H1 (cell line): Measurements from ENCODE around the gene CFAP54. TPM values are rescaled to one million over a fixed set of nuclear protein-coding genes. Genes with fewer than 3 reads are reported as not detected.

Experiments used
- CTCF ChIA-PET: fragments of 300-600 bp; sonication (Branson Sonifier 250); formaldehyde crosslinking; loops from one replicate; lab custom pipeline; 2021; ENCODE audit not compliant: partially characterized antibody; lab: Charles Lee
- POLR2A ChIA-PET: fragments of 300-600 bp; sonication (Branson Sonifier 250); formaldehyde crosslinking; loops from one replicate; lab custom pipeline; 2021; ENCODE audit warnings: inconsistent platforms; ENCODE audit not compliant: partially characterized antibody; lab: Charles Lee
- DNase-seq, 2 experiments: peaks; one replicate each; pipeline versions ENCODE4 v3.0.0 to v3.0.0-alpha.2; 2010 to 2022; ENCODE audit warnings: low spot score in 2 of 2, low read depth in 1 of 2, mixed read lengths in 1 of 2
- FAIRE-seq: peaks from 2 replicates; lab custom pipeline; 2011; peaks lifted over from hg19 to GRCh38; lab: Jason Lieb, UNC
- H2AFZ ChIP-seq: 2 replicates; pipeline ENCODE4 v1.8.1; 2012; ENCODE audit warnings: low read length, inconsistent platforms
- H2AK5ac ChIP-seq: 2 replicates; pipeline ENCODE4 v1.6.1; 2013; ENCODE audit warnings: low read depth, low read length
- H2BK120ac ChIP-seq: replicated peaks from 2 replicates; pipeline ENCODE3; 2013; ENCODE audit warnings: low read depth, low read length, inconsistent platforms
- H2BK12ac ChIP-seq: 2 replicates; pipeline ENCODE4 v1.6.1; 2013; ENCODE audit warnings: low read depth, low read length
- H2BK15ac ChIP-seq: 2 replicates; pipeline ENCODE4 v1.6.1; 2013; ENCODE audit warnings: low read length
- H2BK20ac ChIP-seq: 2 replicates; pipeline ENCODE4 v1.6.1; 2013; ENCODE audit warnings: low read length
- H2BK5ac ChIP-seq: 2 replicates; pipeline ENCODE4 v1.6.1; 2013; ENCODE audit warnings: low read depth, low read length
- H3K14ac ChIP-seq: 2 replicates; pipeline ENCODE4 v1.6.1; 2013; ENCODE audit warnings: inconsistent platforms; ENCODE audit not compliant: insufficient read length
- H3K18ac ChIP-seq: 2 replicates; pipeline ENCODE4 v1.6.1; 2013; ENCODE audit warnings: low read length; ENCODE audit errors: extremely low read depth
- H3K23ac ChIP-seq: 2 replicates; pipeline ENCODE4 v1.6.1; 2013; ENCODE audit warnings: inconsistent platforms; ENCODE audit not compliant: insufficient read length
- H3K23me2 ChIP-seq: 2 replicates; pipeline ENCODE4 v1.6.1; 2013; ENCODE audit warnings: low read depth, low read length
- H3K27ac ChIP-seq: 2 replicates; pipeline ENCODE4 v1.6.1; 2011; ENCODE audit warnings: low read depth, low read length, inconsistent platforms
- H3K27me3 ChIP-seq, 4 experiments: replicated peaks in 1 of 4; 1 replicate in 1 of 4; 2 replicates in 3 of 4; pipeline versions ENCODE4 v1.6.1 to v1.8.1; 2011 to 2013; ENCODE audit warnings: low read length in 3 of 4, mild to moderate bottlenecking in 3 of 4, inconsistent platforms in 2 of 4, mixed read lengths in 2 of 4, moderate library complexity in 1 of 4; ENCODE audit not compliant: control insufficient read depth in 3 of 4, insufficient read depth in 3 of 4; ENCODE audit errors: extremely low read depth in 1 of 4
- H3K36me3 ChIP-seq, 4 experiments: 2 replicates each; pipeline versions ENCODE4 v1.6.1 to v1.8.1; 2011 to 2013; ENCODE audit warnings: mild to moderate bottlenecking in 4 of 4, low read length in 3 of 4, moderate library complexity in 2 of 4, control low read depth in 1 of 4, inconsistent platforms in 1 of 4; ENCODE audit not compliant: insufficient read depth in 4 of 4, control insufficient read depth in 2 of 4
- H3K4ac ChIP-seq: replicated peaks from 2 replicates; pipeline ENCODE3; 2013; ENCODE audit warnings: low read length, low read depth, mixed read lengths, inconsistent platforms; ENCODE audit not compliant: insufficient read length
- H3K4me1 ChIP-seq, 4 experiments: replicated peaks in 1 of 4; 1 replicate in 1 of 4; 2 replicates in 3 of 4; pipeline versions ENCODE4 v1.6.1 to v1.8.1; 2011 to 2013; ENCODE audit warnings: low read length in 3 of 4, inconsistent platforms in 2 of 4, mixed read lengths in 1 of 4; ENCODE audit not compliant: insufficient read depth in 4 of 4, control insufficient read depth in 3 of 4
- H3K4me2 ChIP-seq, 2 experiments: 2 replicates each; pipeline versions ENCODE4 v1.6.1 to v1.8.1; 2011 to 2013; ENCODE audit warnings: low read depth in 2 of 2, low read length in 2 of 2, control low read depth in 1 of 2, inconsistent platforms in 1 of 2, mild to moderate bottlenecking in 1 of 2; ENCODE audit not compliant: insufficient read depth in 1 of 2
- H3K4me3 ChIP-seq, 4 experiments: fragments of 200-600, 300-600 bp in 1 of 4; sonication (generic), shearing (Covaris generic), sonication (Bioruptor Twin) in 1 of 4; 2 replicates each; pipeline versions ENCODE4 v1.5.1 to v1.8.1; 2011 to 2016; ENCODE audit warnings: low read length in 4 of 4, low read depth in 3 of 4, control low read depth in 2 of 4, inconsistent platforms in 2 of 4, mild to moderate bottlenecking in 2 of 4, mixed read lengths in 1 of 4, moderate library complexity in 1 of 4; ENCODE audit not compliant: insufficient read depth in 2 of 4; ENCODE audit errors: extremely low read depth in 1 of 4
- H3K56ac ChIP-seq: replicated peaks from 2 replicates; pipeline ENCODE3; 2013; ENCODE audit warnings: low read depth, mild to moderate bottlenecking, mixed read lengths, low read length, inconsistent platforms; ENCODE audit not compliant: insufficient read length
- H3K79me1 ChIP-seq: 2 replicates; pipeline ENCODE4 v1.6.1; 2013; ENCODE audit warnings: low read depth, low read length, control low read depth
- H3K79me2 ChIP-seq, 2 experiments: 2 replicates each; pipeline versions ENCODE4 v1.6.1 to v1.8.1; 2012 to 2013; ENCODE audit warnings: low read length in 2 of 2, mild to moderate bottlenecking in 2 of 2, inconsistent platforms in 1 of 2; ENCODE audit not compliant: insufficient read depth in 2 of 2, control insufficient read depth in 1 of 2
- H3K9ac ChIP-seq, 4 experiments: replicated peaks in 1 of 4; 1 replicate in 1 of 4; 2 replicates in 3 of 4; pipeline versions ENCODE4 v1.6.1 to v1.8.1; 2011 to 2013; ENCODE audit warnings: low read depth in 3 of 4, low read length in 3 of 4, control low read depth in 2 of 4, mild to moderate bottlenecking in 2 of 4, moderate library complexity in 2 of 4, inconsistent platforms in 1 of 4; ENCODE audit errors: extremely low read depth in 1 of 4
- H3K9me3 ChIP-seq, 2 experiments: 2 replicates each; pipeline versions ENCODE4 v1.6.1 to v1.8.1; 2012 to 2013; ENCODE audit warnings: mild to moderate bottlenecking in 2 of 2, moderate library complexity in 2 of 2, control low read depth in 1 of 2, inconsistent platforms in 1 of 2, low read depth in 1 of 2, low read length in 1 of 2, mixed read lengths in 1 of 2; ENCODE audit not compliant: insufficient read depth in 2 of 2
- H4K20me1 ChIP-seq, 2 experiments: replicated peaks in 1 of 2; 2 replicates each; pipeline versions ENCODE3 to v1.8.1; 2011 to 2013; ENCODE audit warnings: inconsistent platforms in 2 of 2, low read length in 2 of 2, mild to moderate bottlenecking in 1 of 2; ENCODE audit not compliant: insufficient read depth in 2 of 2, control insufficient read depth in 1 of 2
- H4K5ac ChIP-seq: 2 replicates; pipeline ENCODE4 v1.6.1; 2013; ENCODE audit warnings: low read length, low read depth, mixed read lengths, inconsistent platforms; ENCODE audit not compliant: insufficient read length
- H4K8ac ChIP-seq: 2 replicates; pipeline ENCODE4 v1.8.0; 2013; ENCODE audit warnings: mild to moderate bottlenecking, moderate library complexity, low read length, inconsistent platforms; ENCODE audit not compliant: insufficient read depth; ENCODE audit errors: extremely low read depth
- H4K91ac ChIP-seq: replicated peaks from 2 replicates; pipeline ENCODE3; 2013; ENCODE audit warnings: low read length, mixed read lengths, inconsistent platforms; ENCODE audit not compliant: insufficient read length
- ASH2L ChIP-seq: fragments of 200-600, 300-600 bp; sonication (generic); IDR thresholded peaks from one replicate; pipeline ENCODE4 v1.7.1; 2017; ENCODE audit warnings: low read length
- CHD1 ChIP-seq: IDR thresholded peaks from 2 replicates; pipeline ENCODE4 v1.6.1; 2012; ENCODE audit warnings: low read depth, low read length, improper control_type of control experiment
- FOSL1 ChIP-seq: IDR thresholded peaks from 2 replicates; pipeline ENCODE4 v1.6.1; 2011; ENCODE audit warnings: mild to moderate bottlenecking, low read depth, low read length, moderate library complexity; ENCODE audit not compliant: insufficient read depth
- HDAC6 ChIP-seq: IDR thresholded peaks from one replicate; pipeline ENCODE4 v1.7.1; 2012; ENCODE audit warnings: low read depth, mild to moderate bottlenecking, inconsistent platforms, low read length, moderate library complexity
- MAFK ChIP-seq: IDR thresholded peaks from 2 replicates; pipeline ENCODE4 v1.6.1; 2012; ENCODE audit warnings: low read depth, mild to moderate bottlenecking, improper control_type of control experiment, low read length
- MAX ChIP-seq: IDR thresholded peaks from 2 replicates; pipeline ENCODE4 v1.6.1; 2012; ENCODE audit warnings: inconsistent platforms
- NANOG ChIP-seq: IDR thresholded peaks from 2 replicates; pipeline ENCODE4 v1.6.1; 2011; ENCODE audit warnings: low read length, low read depth, mild to moderate bottlenecking, inconsistent platforms; ENCODE audit not compliant: insufficient read depth, poor library complexity, severe bottlenecking
- POU5F1 ChIP-seq: IDR thresholded peaks from 2 replicates; pipeline ENCODE4 v1.6.1; 2011; ENCODE audit warnings: low read depth, mild to moderate bottlenecking, low read length, moderate library complexity
- RNF2 ChIP-seq: fragments of 200-900, 300-1000 bp; sonication (generic); IDR thresholded peaks from 2 replicates; pipeline ENCODE4 v1.7.1; 2016; ENCODE audit warnings: borderline replicate concordance, low read depth, mild to moderate bottlenecking, antibody characterized with exemption, low read length; ENCODE audit not compliant: poor library complexity, severe bottlenecking; ENCODE audit errors: missing control alignments
- SAP30 ChIP-seq: fragments of 300-600 bp; sonication (generic); IDR thresholded peaks from 2 replicates; pipeline ENCODE4 v1.7.1; 2012; ENCODE audit warnings: low read length, moderate library complexity, mild to moderate bottlenecking, inconsistent platforms; ENCODE audit not compliant: insufficient read depth, insufficient replicate concordance
- SIN3A ChIP-seq, 2 experiments: IDR thresholded peaks in 1 of 2; conservative IDR thresholded peaks in 1 of 2; 2 replicates each; pipeline ENCODE4 v1.6.1; 2011 to 2012; ENCODE audit warnings: low read length in 2 of 2, improper control_type of control experiment in 1 of 2, low read depth in 1 of 2, mild to moderate bottlenecking in 1 of 2
- SIRT6 ChIP-seq: IDR thresholded peaks from one replicate; pipeline ENCODE4 v1.7.1; 2012; ENCODE audit warnings: low read length, inconsistent platforms
- TAF7 ChIP-seq: optimal IDR thresholded peaks from 2 replicates; pipeline ENCODE3; 2011; ENCODE audit warnings: low read depth, mild to moderate bottlenecking, inconsistent platforms, low read length, moderate library complexity, borderline replicate concordance
- TEAD4 ChIP-seq: IDR thresholded peaks from 2 replicates; pipeline ENCODE4 v1.6.1; 2012; ENCODE audit warnings: low read depth, low read length, inconsistent platforms, mixed read lengths
- WGBS, 2 experiments: shearing (Covaris generic) in 1 of 2; methylation state at CpG; one replicate each; pipeline versions ENCODE4 v1.1.6 to v1.1.7; 2013 to 2015; ENCODE audit warnings: low lambda C conversion rate in 2 of 2, mixed read lengths in 2 of 2, inconsistent platforms in 1 of 2, low coverage in 1 of 2, missing lambda C conversion rate in 1 of 2; ENCODE audit not compliant: insufficient replicate concordance in 2 of 2, insufficient coverage in 1 of 2, insufficient read length in 1 of 2; ENCODE audit errors: extremely low coverage in 1 of 2, missing lambda C conversion rate in 1 of 2; 5-methylcytosine and 5-hydroxymethylcytosine counted together
- polyA plus RNA-seq, 7 experiments: library from polyadenylated mRNA; depleted of rRNA in 3 of 7; stranded (reverse) in 5 of 7; unstranded in 2 of 7; fragments of >200 nt in 5 of 7; fragments of 200-250 nt in 2 of 7; gene quantifications; 1 replicate in 5 of 7; 2 replicates in 1 of 7; 4 replicates in 1 of 7; pipeline versions ENCODE4 v1.2.1 to v1.2.3, GENCODE V29; 2011 to 2013; ENCODE audit warnings: missing spikeins in 2 of 7, mixed read lengths in 2 of 7
- total RNA-seq: library from RNA; stranded (reverse); fragmentation: NEBNext Ultra II Directional; extraction: Animal tissue kit (Norgen Biotek cat#: 25700); gene quantifications from 2 replicates; pipeline ENCODE4 v1.2.1, GENCODE V29; 2021

The CFAP54 gene
- total and polyA plus RNA-seq, 2 of the 8 experiments (the other 6 are each of a cell fraction or from before 2014, with no cell fraction given): 0.17 to 0.33 TPM

GRCh38 chr12:96880220-96880619 lies 390.8 kb downstream of the CFAP54 start:
- Histone ChIP-seq H3K4ac (no peak overlapping the region), H2AFZ (no peak overlapping the region), H4K8ac (no peak overlapping the region), H3K27me3 (no peaks in the 10 kb centered on the region), H2BK15ac (no peak overlapping the region), H3K79me2 (no peaks in the 10 kb centered on the region), H3K4me3 (no peak overlapping the region), H4K20me1 (no peaks in the 10 kb centered on the region), H3K36me3 (no peaks in the 10 kb centered on the region), H4K91ac (no peak overlapping the region), H2BK5ac (no peak overlapping the region), H2BK120ac (no peak overlapping the region), H3K23me2 (no peaks in the 10 kb centered on the region), H2AK5ac (no peak overlapping the region), H3K23ac (no peak overlapping the region), H3K4me2 (no peak overlapping the region), H3K9me3 (no peaks in the 10 kb centered on the region), H4K5ac (no peak overlapping the region), H3K18ac (no peak overlapping the region)
- ChIA-PET POLR2A (interaction anchor here (0.8 kb wide), 1 partner anchor 10 kb away, joined by 3 read pairs; no protein-coding TSS in a partner anchor), CTCF (no interaction called here)
- 93% methylated on average over 3 of the region's 3 CpGs; no CpG with 5 or more reads in 1 of the 2 experiments for WGBS, 2 experiments
- no peak for DNase-seq
- no peak for TF ChIP-seq MAFK
- no peak for TF ChIP-seq POU5F1
- TF ChIP-seq TEAD4: no peak
- TF ChIP-seq SIRT6: no peak
- no peak for TF ChIP-seq TAF7
- no peak for TF ChIP-seq SIN3A (conservative IDR thresholded peaks at IDR 0.05 in 1 of 2, IDR thresholded peaks at IDR 0.05 in 1 of 2; ENCODE audit: low read depth in 1 of 2, low read length in 2 of 2)
- TF ChIP-seq CHD1: no peak
- no peak for TF ChIP-seq ASH2L
- no peak for TF ChIP-seq HDAC6
- TF ChIP-seq SAP30: no peak
- TF ChIP-seq FOSL1: no peak
- TF ChIP-seq NANOG: no peak
- no peak for TF ChIP-seq MAX
- no peak for TF ChIP-seq RNF2
- TF ChIP-seq, all 59 proteins: peak for 0
- H3K4me1 ChIP-seq: no peaks in the 10 kb centered on the region
- H3K56ac ChIP-seq: no peak overlapping the region
- H3K27ac ChIP-seq: no peak overlapping the region
- no peak overlapping the region for H3K9ac ChIP-seq
- H3K14ac ChIP-seq: no peak overlapping the region
- H2BK20ac ChIP-seq: no peak overlapping the region
- no peak overlapping the region for H2BK12ac ChIP-seq
- no peaks in the 10 kb centered on the region for H3K79me1 ChIP-seq
- no peak for FAIRE-seq
